GM12878 (cell line): Measurements from ENCODE around the gene ABCC1.

Source experiments
- CEBPB ChIP-seq, 2 experiments: fragments of 150-350 bp in 1 of 2; IDR thresholded peaks; 2 replicates each; pipeline ENCODE4 v1.6.1; 2012 to 2014; ENCODE audit warnings: low read depth in 2 of 2, low read length in 2 of 2, borderline replicate concordance in 1 of 2, inconsistent platforms in 1 of 2
- EP300 ChIP-seq, 2 experiments: fragments of 150-350 bp in 1 of 2; IDR thresholded peaks; 2 replicates each; pipeline ENCODE4 v1.6.1; 2011 to 2012; ENCODE audit warnings: low read depth in 2 of 2, low read length in 2 of 2, borderline replicate concordance in 1 of 2, improper control_type of control experiment in 1 of 2, inconsistent platforms in 1 of 2; ENCODE audit not compliant: control insufficient read depth in 1 of 2
- ESRRA ChIP-seq: IDR thresholded peaks from 2 replicates; pipeline ENCODE4 v1.6.1; 2012; ENCODE audit warnings: mild to moderate bottlenecking, low read length, improper control_type of control experiment
- EZH2 ChIP-seq: IDR thresholded peaks from 2 replicates; pipeline ENCODE4 v1.6.1; 2012; ENCODE audit warnings: low read depth, mild to moderate bottlenecking, control low read depth, inconsistent platforms, low read length, borderline replicate concordance; ENCODE audit not compliant: control insufficient read depth
- FOS ChIP-seq: IDR thresholded peaks from 3 replicates; pipeline ENCODE4 v1.6.1; 2011; ENCODE audit warnings: borderline replicate concordance; ENCODE audit not compliant: insufficient read length; ENCODE audit errors: extremely low read depth
- TAF1 ChIP-seq: IDR thresholded peaks from 2 replicates; pipeline ENCODE4 v1.6.1; 2011; ENCODE audit warnings: mild to moderate bottlenecking, low read depth, low read length, borderline replicate concordance
- TF ChIP-seq, protein P1 (sequence below), 3 experiments: IDR thresholded peaks in 2 of 3; conservative IDR thresholded peaks in 1 of 3; 2 replicates each; pipeline ENCODE4 v1.5.1; 2011; ENCODE audit warnings: low read depth in 3 of 3, low read length in 3 of 3, mild to moderate bottlenecking in 3 of 3, control low read depth in 2 of 3, moderate library complexity in 2 of 3, inconsistent platforms in 1 of 3, mixed read lengths in 1 of 3; ENCODE audit not compliant: control insufficient read depth in 2 of 3, insufficient read depth in 1 of 3; ENCODE audit errors: extremely low read depth in 1 of 3

DNA sequence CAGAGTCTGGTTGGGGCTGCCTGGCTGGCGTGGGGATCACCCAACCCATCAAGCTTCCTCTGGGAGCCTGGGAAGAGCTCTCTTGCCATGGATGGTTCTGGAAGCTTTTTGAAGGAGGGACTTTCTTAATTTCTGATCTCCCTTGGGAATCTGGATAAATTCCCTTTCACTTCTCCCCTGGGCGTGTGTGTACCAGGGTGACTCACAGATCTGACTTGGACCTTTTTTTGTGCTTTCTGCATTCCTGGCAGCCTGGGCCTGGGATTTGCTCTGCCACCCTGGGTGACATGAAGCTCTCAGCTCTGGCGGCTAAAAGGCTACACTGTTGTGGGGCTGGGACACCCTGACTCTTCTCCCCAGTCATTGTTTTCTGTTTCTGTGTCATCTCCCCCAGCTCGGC is 70.1 kb downstream of the ABCC1 start:
- no peak for TF ChIP-seq EP300 (IDR thresholded peaks at IDR 0.05; ENCODE audit: borderline replicate concordance in 1 of 2, control insufficient read depth in 1 of 2, low read depth in 2 of 2, low read length in 2 of 2)
- no peak for TF ChIP-seq CEBPB (IDR thresholded peaks at IDR 0.05; ENCODE audit: borderline replicate concordance in 1 of 2, low read depth in 2 of 2, low read length in 2 of 2)
- TF ChIP-seq FOS: no peak
- TF ChIP-seq, protein P1, sequence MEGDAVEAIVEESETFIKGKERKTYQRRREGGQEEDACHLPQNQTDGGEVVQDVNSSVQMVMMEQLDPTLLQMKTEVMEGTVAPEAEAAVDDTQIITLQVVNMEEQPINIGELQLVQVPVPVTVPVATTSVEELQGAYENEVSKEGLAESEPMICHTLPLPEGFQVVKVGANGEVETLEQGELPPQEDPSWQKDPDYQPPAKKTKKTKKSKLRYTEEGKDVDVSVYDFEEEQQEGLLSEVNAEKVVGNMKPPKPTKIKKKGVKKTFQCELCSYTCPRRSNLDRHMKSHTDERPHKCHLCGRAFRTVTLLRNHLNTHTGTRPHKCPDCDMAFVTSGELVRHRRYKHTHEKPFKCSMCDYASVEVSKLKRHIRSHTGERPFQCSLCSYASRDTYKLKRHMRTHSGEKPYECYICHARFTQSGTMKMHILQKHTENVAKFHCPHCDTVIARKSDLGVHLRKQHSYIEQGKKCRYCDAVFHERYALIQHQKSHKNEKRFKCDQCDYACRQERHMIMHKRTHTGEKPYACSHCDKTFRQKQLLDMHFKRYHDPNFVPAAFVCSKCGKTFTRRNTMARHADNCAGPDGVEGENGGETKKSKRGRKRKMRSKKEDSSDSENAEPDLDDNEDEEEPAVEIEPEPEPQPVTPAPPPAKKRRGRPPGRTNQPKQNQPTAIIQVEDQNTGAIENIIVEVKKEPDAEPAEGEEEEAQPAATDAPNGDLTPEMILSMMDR (IDR thresholded peaks at IDR 0.05 in 2 of 3, conservative IDR thresholded peaks at IDR 0.05 in 1 of 3; ENCODE audit: control insufficient read depth in 2 of 3, extremely low read depth in 1 of 3, insufficient read depth in 1 of 3, low read depth in 3 of 3, low read length in 3 of 3): no peak
- no peak for TF ChIP-seq EZH2
- no peak for TF ChIP-seq ESRRA
- TF ChIP-seq TAF1: no peak
